DOHH2 (cell line): Measurements from ENCODE around the gene ALPK1.

Experiments used
- H3F3A ChIP-seq: fragments of 200-600 bp; sonication (generic), shearing (Covaris generic); 2 replicates; pipeline ENCODE4 v1.6.0; 2016; ENCODE audit warnings: antibody characterized with exemption, mild to moderate bottlenecking; ENCODE audit not compliant: control insufficient read depth, insufficient read depth
- H3K27ac ChIP-seq: fragments of 200-600 bp; sonication (generic); 2 replicates; pipeline ENCODE4 v1.5.1; 2014; ENCODE audit warnings: low read depth, mild to moderate bottlenecking, low read length, moderate library complexity
- H3K27me3 ChIP-seq: fragments of 200-600 bp; sonication (generic); 2 replicates; pipeline ENCODE4 v1.6.1; 2014; ENCODE audit warnings: mild to moderate bottlenecking, low read length, mixed read lengths; ENCODE audit not compliant: control insufficient read depth
- H3K36me3 ChIP-seq: fragments of 200-600 bp; sonication (generic); 2 replicates; pipeline ENCODE4 v1.6.1; 2014; ENCODE audit warnings: mild to moderate bottlenecking, low read length, moderate library complexity, mixed read lengths; ENCODE audit not compliant: control insufficient read depth
- H3K4me1 ChIP-seq: fragments of 200-600 bp; sonication (generic); 2 replicates; pipeline ENCODE4 v1.6.1; 2014; ENCODE audit warnings: mild to moderate bottlenecking, low read length, mixed read lengths; ENCODE audit not compliant: control insufficient read depth
- H3K4me2 ChIP-seq: fragments of 200-600 bp; sonication (generic); 2 replicates; pipeline ENCODE4 v1.6.0; 2014; ENCODE audit warnings: mild to moderate bottlenecking, low read length, moderate library complexity
- H3K4me3 ChIP-seq: fragments of 200-600 bp; sonication (generic); 2 replicates; pipeline ENCODE4 v1.5.1; 2014; ENCODE audit warnings: mild to moderate bottlenecking, low read length, mixed read lengths
- H3K79me2 ChIP-seq: fragments of 200-600 bp; sonication (generic); 2 replicates; pipeline ENCODE4 v1.6.1; 2014; ENCODE audit warnings: mild to moderate bottlenecking, low read length, mixed read lengths; ENCODE audit not compliant: control insufficient read depth
- H3K9me2 ChIP-seq: fragments of 200-600 bp; sonication (generic); replicated peaks from 2 replicates; pipeline ENCODE4 v1.6.1; 2014; ENCODE audit warnings: mild to moderate bottlenecking, low read length, mixed read lengths; ENCODE audit not compliant: control insufficient read depth
- H3K9me3 ChIP-seq: fragments of 200-600 bp; sonication (generic); 2 replicates; pipeline ENCODE4 v1.6.1; 2014; ENCODE audit warnings: antibody characterized with exemption, low read length, mixed read lengths; ENCODE audit not compliant: control insufficient read depth, insufficient read depth
- H4K20me1 ChIP-seq: fragments of 200-600 bp; sonication (generic); 2 replicates; pipeline ENCODE4 v1.6.0; 2014; ENCODE audit warnings: low read depth, mild to moderate bottlenecking, antibody characterized with exemption, low read length, moderate library complexity; ENCODE audit not compliant: control insufficient read depth, insufficient read depth
- EZH2phosphoT487 ChIP-seq: fragments of 200-600 bp; sonication (generic); IDR thresholded peaks from 2 replicates; pipeline ENCODE4 v1.6.1; 2017; ENCODE audit warnings: borderline replicate concordance, mild to moderate bottlenecking, antibody characterized with exemption, low read length, moderate library complexity, mixed read lengths
- TF ChIP-seq, protein P1 (sequence below): fragments of 200-600 bp; sonication (generic); IDR thresholded peaks from one replicate; pipeline ENCODE4 v1.5.1; 2014; ENCODE audit warnings: antibody characterized with exemption, mild to moderate bottlenecking, low read depth, low read length; ENCODE audit not compliant: poor library complexity, severe bottlenecking

The ALPK1 gene

GRCh38 chr4:112448306-112449132 is 151.3 kb downstream of the ALPK1 start:
- H3K36me3 ChIP-seq, result no peaks in the 10 kb centered on the region
- H3K9me3 ChIP-seq, result no peaks in the 10 kb centered on the region
- TF ChIP-seq, protein P1, sequence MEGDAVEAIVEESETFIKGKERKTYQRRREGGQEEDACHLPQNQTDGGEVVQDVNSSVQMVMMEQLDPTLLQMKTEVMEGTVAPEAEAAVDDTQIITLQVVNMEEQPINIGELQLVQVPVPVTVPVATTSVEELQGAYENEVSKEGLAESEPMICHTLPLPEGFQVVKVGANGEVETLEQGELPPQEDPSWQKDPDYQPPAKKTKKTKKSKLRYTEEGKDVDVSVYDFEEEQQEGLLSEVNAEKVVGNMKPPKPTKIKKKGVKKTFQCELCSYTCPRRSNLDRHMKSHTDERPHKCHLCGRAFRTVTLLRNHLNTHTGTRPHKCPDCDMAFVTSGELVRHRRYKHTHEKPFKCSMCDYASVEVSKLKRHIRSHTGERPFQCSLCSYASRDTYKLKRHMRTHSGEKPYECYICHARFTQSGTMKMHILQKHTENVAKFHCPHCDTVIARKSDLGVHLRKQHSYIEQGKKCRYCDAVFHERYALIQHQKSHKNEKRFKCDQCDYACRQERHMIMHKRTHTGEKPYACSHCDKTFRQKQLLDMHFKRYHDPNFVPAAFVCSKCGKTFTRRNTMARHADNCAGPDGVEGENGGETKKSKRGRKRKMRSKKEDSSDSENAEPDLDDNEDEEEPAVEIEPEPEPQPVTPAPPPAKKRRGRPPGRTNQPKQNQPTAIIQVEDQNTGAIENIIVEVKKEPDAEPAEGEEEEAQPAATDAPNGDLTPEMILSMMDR, result no peak
- TF ChIP-seq EZH2phosphoT487, result no peak
- H3K27me3 ChIP-seq, result no peaks in the 10 kb centered on the region
- H3K27ac ChIP-seq, result no peak overlapping the region
- no peaks in the 10 kb centered on the region for H3K79me2 ChIP-seq
- no peaks in the 10 kb centered on the region for H3K4me1 ChIP-seq
- no peaks in the 10 kb centered on the region for H4K20me1 ChIP-seq
- H3K4me3 ChIP-seq, result no peak overlapping the region
- H3K9me2 ChIP-seq, result 0 out of 2 replicates have a peak, but pooled peaks cover 4% of the 10 kb centered on the region
- no peaks in the 10 kb centered on the region for H3F3A ChIP-seq
- no peak overlapping the region for H3K4me2 ChIP-seq

GRCh38 chr4:112449708-112450107 is 152.5 kb downstream of the ALPK1 start:
- Histone ChIP-seq H3F3A (no peaks in the 10 kb centered on the region), H3K4me1 (no peaks in the 10 kb centered on the region), H3K4me2 (no peak overlapping the region), H3K79me2 (no peaks in the 10 kb centered on the region), H3K27me3 (no peaks in the 10 kb centered on the region), H3K9me3 (no peaks in the 10 kb centered on the region), H3K9me2 (0 out of 2 replicates have a peak, but pooled peaks cover 3% of the 10 kb centered on the region), H4K20me1 (no peaks in the 10 kb centered on the region), H3K27ac (no peak overlapping the region), H3K4me3 (no peak overlapping the region), H3K36me3 (no peaks in the 10 kb centered on the region)
- no peak for TF ChIP-seq EZH2phosphoT487
- TF ChIP-seq, protein P1, result no peak

DNA sequence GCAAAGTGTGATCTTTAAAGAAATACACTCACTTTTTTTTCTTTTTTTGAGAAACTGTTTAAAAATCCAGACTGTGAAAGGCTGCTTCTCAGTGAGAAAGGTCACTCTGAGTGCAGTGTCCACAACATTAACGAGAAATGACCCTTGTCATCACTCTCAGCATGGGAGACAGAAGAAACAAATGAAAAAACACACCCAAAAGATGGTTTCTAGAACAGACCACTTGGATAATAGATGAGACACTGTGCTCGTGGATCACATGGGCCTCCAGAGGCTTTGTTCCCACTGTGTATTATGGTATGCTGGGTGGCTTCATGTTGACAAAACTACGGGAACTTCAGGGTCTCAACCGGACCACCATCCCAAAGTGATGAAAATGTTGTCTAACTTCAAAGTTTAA is 153.9 kb downstream of the ALPK1 start:
- Histone ChIP-seq H4K20me1 (no peaks in the 10 kb centered on the region), H3F3A (no peaks in the 10 kb centered on the region), H3K9me2 (no peaks in the 10 kb centered on the region), H3K27me3 (no peaks in the 10 kb centered on the region), H3K4me1 (no peaks in the 10 kb centered on the region), H3K4me2 (no peak overlapping the region), H3K36me3 (no peaks in the 10 kb centered on the region), H3K9me3 (no peaks in the 10 kb centered on the region), H3K4me3 (no peak overlapping the region), H3K79me2 (no peaks in the 10 kb centered on the region), H3K27ac (no peak overlapping the region)
- no peak for TF ChIP-seq EZH2phosphoT487
- TF ChIP-seq, protein P1, result no peak
